Hepatocyte (in vitro differentiated cells): ENCODE measurements around the gene DUOXA1.

Experiments
- EZH2 ChIP-seq: fragments of 200-600 bp; sonication (generic); IDR thresholded peaks from 2 replicates; pipeline ENCODE4 v1.6.1; 2016; ENCODE audit warnings: antibody characterized with exemption, mild to moderate bottlenecking, borderline replicate concordance
- EZH2phosphoT487 ChIP-seq: fragments of 200-600 bp; sonication (generic); IDR thresholded peaks from one replicate; pipeline ENCODE4 v1.6.1; 2018; ENCODE audit warnings: antibody characterized with exemption, mild to moderate bottlenecking, low read depth, moderate library complexity; ENCODE audit not compliant: unreplicated experiment, severe bottlenecking
- TF ChIP-seq, protein P1 (sequence below): fragments of 200-600 bp; sonication (generic); IDR thresholded peaks from 2 replicates; pipeline ENCODE4 v1.5.1; 2016; ENCODE audit warnings: antibody characterized with exemption, mild to moderate bottlenecking; ENCODE audit not compliant: poor library complexity

- TF ChIP-seq, protein P1, sequence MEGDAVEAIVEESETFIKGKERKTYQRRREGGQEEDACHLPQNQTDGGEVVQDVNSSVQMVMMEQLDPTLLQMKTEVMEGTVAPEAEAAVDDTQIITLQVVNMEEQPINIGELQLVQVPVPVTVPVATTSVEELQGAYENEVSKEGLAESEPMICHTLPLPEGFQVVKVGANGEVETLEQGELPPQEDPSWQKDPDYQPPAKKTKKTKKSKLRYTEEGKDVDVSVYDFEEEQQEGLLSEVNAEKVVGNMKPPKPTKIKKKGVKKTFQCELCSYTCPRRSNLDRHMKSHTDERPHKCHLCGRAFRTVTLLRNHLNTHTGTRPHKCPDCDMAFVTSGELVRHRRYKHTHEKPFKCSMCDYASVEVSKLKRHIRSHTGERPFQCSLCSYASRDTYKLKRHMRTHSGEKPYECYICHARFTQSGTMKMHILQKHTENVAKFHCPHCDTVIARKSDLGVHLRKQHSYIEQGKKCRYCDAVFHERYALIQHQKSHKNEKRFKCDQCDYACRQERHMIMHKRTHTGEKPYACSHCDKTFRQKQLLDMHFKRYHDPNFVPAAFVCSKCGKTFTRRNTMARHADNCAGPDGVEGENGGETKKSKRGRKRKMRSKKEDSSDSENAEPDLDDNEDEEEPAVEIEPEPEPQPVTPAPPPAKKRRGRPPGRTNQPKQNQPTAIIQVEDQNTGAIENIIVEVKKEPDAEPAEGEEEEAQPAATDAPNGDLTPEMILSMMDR = no peak
- TF ChIP-seq EZH2 (no peak), EZH2phosphoT487 (no peak)
Observed at GRCh38 chr15:45133561-45133920, 3.9 kb upstream of the DUOXA1 start.
